ENCODE results near the gene CNKSR1. TPM values are rescaled to one million over a fixed set of nuclear protein-coding genes. Genes with fewer than 3 reads are reported as not detected.

The CNKSR1 gene
- 4.1 TPM for polyA plus RNA-seq (2012; ENCODE audit: low read depth, missing spikeins)

GRCh38 chr1:26177182-26177684 is at the start of gene CNKSR1:
CNKSR1 (plus strand) TSS chr1:26177491; CDS start chr1:26177548, 57 bp downstream.
- TF ChIP-seq TAF1 (IDR thresholded peaks at IDR 0.05; ENCODE audit: low read depth, low read length) (no peak), POLR2A (IDR thresholded peaks at IDR 0.05; ENCODE audit: low read depth, low read length) (no peak), SPI1 (IDR thresholded peaks at IDR 0.05; ENCODE audit: low read depth, low read length) (no peak), POLR2AphosphoS5 (IDR thresholded peaks at IDR 0.05; ENCODE audit: low read depth, low read length) (no peak), POU2F2 (IDR thresholded peaks at IDR 0.05; ENCODE audit: low read depth, low read length) (no peak), PAX5 (IDR thresholded peaks at IDR 0.05; ENCODE audit: insufficient read depth, low read length, severe bottlenecking) (no peak)
- FAIRE-seq: peak; percentile 13
- no peak for DNase-seq (ENCODE audit: insufficient read length, low spot score)

GRCh38 chr1:26129778-26130177 is 47.5 kb upstream of the CNKSR1 start:
- FAIRE-seq (no peak), DNase-seq (ENCODE audit: insufficient read length, low spot score) (no peak)
- TF ChIP-seq SPI1 (IDR thresholded peaks at IDR 0.05; ENCODE audit: low read depth, low read length) (no peak), POLR2AphosphoS5 (IDR thresholded peaks at IDR 0.05; ENCODE audit: low read depth, low read length) (no peak), TAF1 (IDR thresholded peaks at IDR 0.05; ENCODE audit: low read depth, low read length) (no peak)

- DNase-seq (ENCODE audit: insufficient read length, low spot score): no peak
- TF ChIP-seq POU2F2 (IDR thresholded peaks at IDR 0.05; ENCODE audit: low read depth, low read length) (no peak), SPI1 (IDR thresholded peaks at IDR 0.05; ENCODE audit: low read depth, low read length) (no peak), TAF1 (IDR thresholded peaks at IDR 0.05; ENCODE audit: low read depth, low read length) (no peak), POLR2A (IDR thresholded peaks at IDR 0.05; ENCODE audit: low read depth, low read length) (no peak), PAX5 (IDR thresholded peaks at IDR 0.05; ENCODE audit: insufficient read depth, low read length, severe bottlenecking) (no peak), POLR2AphosphoS5 (IDR thresholded peaks at IDR 0.05; ENCODE audit: low read depth, low read length) (no peak)
- no peak for FAIRE-seq
These were observed 46.6 kb upstream of the CNKSR1 start for GRCh38 chr1:26130695-26131094.

GRCh38 chr1:26132128-26132833 is 45.0 kb upstream of the CNKSR1 start:
- TF ChIP-seq SPI1 (IDR thresholded peaks at IDR 0.05; ENCODE audit: low read depth, low read length) (no peak), POLR2AphosphoS5 (IDR thresholded peaks at IDR 0.05; ENCODE audit: low read depth, low read length) (no peak), POLR2A (IDR thresholded peaks at IDR 0.05; ENCODE audit: low read depth, low read length) (no peak), PAX5 (IDR thresholded peaks at IDR 0.05; ENCODE audit: insufficient read depth, low read length, severe bottlenecking) (no peak), POU2F2 (IDR thresholded peaks at IDR 0.05; ENCODE audit: low read depth, low read length) (no peak), TAF1 (IDR thresholded peaks at IDR 0.05; ENCODE audit: low read depth, low read length) (no peak)
- DNase-seq (ENCODE audit: insufficient read length, low spot score) (no peak), FAIRE-seq (no peak)

GRCh38 chr1:26132834-26133167 is 44.5 kb upstream of the CNKSR1 start:
- TF ChIP-seq TAF1 (IDR thresholded peaks at IDR 0.05; ENCODE audit: low read depth, low read length) (no peak), POU2F2 (IDR thresholded peaks at IDR 0.05; ENCODE audit: low read depth, low read length) (no peak), PAX5 (IDR thresholded peaks at IDR 0.05; ENCODE audit: insufficient read depth, low read length, severe bottlenecking) (no peak), SPI1 (IDR thresholded peaks at IDR 0.05; ENCODE audit: low read depth, low read length) (no peak), POLR2A (IDR thresholded peaks at IDR 0.05; ENCODE audit: low read depth, low read length) (no peak), POLR2AphosphoS5 (IDR thresholded peaks at IDR 0.05; ENCODE audit: low read depth, low read length) (no peak)
- DNase-seq (ENCODE audit: insufficient read length, low spot score) (no peak), FAIRE-seq (no peak)

GRCh38 chr1:26134466-26134865 is 42.8 kb upstream of the CNKSR1 start:
- TF ChIP-seq POU2F2 (IDR thresholded peaks at IDR 0.05; ENCODE audit: low read depth, low read length) (no peak), PAX5 (IDR thresholded peaks at IDR 0.05; ENCODE audit: insufficient read depth, low read length, severe bottlenecking) (no peak), TAF1 (IDR thresholded peaks at IDR 0.05; ENCODE audit: low read depth, low read length) (no peak), POLR2AphosphoS5 (IDR thresholded peaks at IDR 0.05; ENCODE audit: low read depth, low read length) (no peak), SPI1 (IDR thresholded peaks at IDR 0.05; ENCODE audit: low read depth, low read length) (no peak), POLR2A (IDR thresholded peaks at IDR 0.05; ENCODE audit: low read depth, low read length) (no peak)
- FAIRE-seq (no peak), DNase-seq (ENCODE audit: insufficient read length, low spot score) (no peak)

- no peak for DNase-seq (ENCODE audit: insufficient read length, low spot score)
- no peak for FAIRE-seq
- TF ChIP-seq POU2F2 (IDR thresholded peaks at IDR 0.05; ENCODE audit: low read depth, low read length) (no peak), POLR2A (IDR thresholded peaks at IDR 0.05; ENCODE audit: low read depth, low read length) (no peak), PAX5 (IDR thresholded peaks at IDR 0.05; ENCODE audit: insufficient read depth, low read length, severe bottlenecking) (no peak), SPI1 (IDR thresholded peaks at IDR 0.05; ENCODE audit: low read depth, low read length) (no peak), POLR2AphosphoS5 (IDR thresholded peaks at IDR 0.05; ENCODE audit: low read depth, low read length) (no peak), TAF1 (IDR thresholded peaks at IDR 0.05; ENCODE audit: low read depth, low read length) (no peak)
These were observed 38.2 kb upstream of the CNKSR1 start for GRCh38 chr1:26138974-26139558.

GRCh38 chr1:26142159-26142558 is 35.1 kb upstream of the CNKSR1 start:
- TF ChIP-seq POU2F2 (IDR thresholded peaks at IDR 0.05; ENCODE audit: low read depth, low read length) (no peak), POLR2AphosphoS5 (IDR thresholded peaks at IDR 0.05; ENCODE audit: low read depth, low read length) (no peak), SPI1 (IDR thresholded peaks at IDR 0.05; ENCODE audit: low read depth, low read length) (no peak), PAX5 (IDR thresholded peaks at IDR 0.05; ENCODE audit: insufficient read depth, low read length, severe bottlenecking) (no peak), POLR2A (IDR thresholded peaks at IDR 0.05; ENCODE audit: low read depth, low read length) (no peak), TAF1 (IDR thresholded peaks at IDR 0.05; ENCODE audit: low read depth, low read length) (no peak)
- no peak for DNase-seq (ENCODE audit: insufficient read length, low spot score)

GRCh38 chr1:26145041-26145959 is 32.0 kb upstream of the CNKSR1 start:
- FAIRE-seq (peak; percentile 90), DNase-seq (ENCODE audit: insufficient read length, low spot score) (no peak)
- TF ChIP-seq SPI1 (IDR thresholded peaks at IDR 0.05; ENCODE audit: low read depth, low read length): 0 out of 2 replicates have a peak, but pooled peaks have one; percentile 5
- no peak for TF ChIP-seq TAF1 (IDR thresholded peaks at IDR 0.05; ENCODE audit: low read depth, low read length)
- no peak for TF ChIP-seq POU2F2 (IDR thresholded peaks at IDR 0.05; ENCODE audit: low read depth, low read length)

More at GRCh38 chr1:26142159-26142558, 35.1 kb upstream of the CNKSR1 start:
- FAIRE-seq: no peak

Measured in GM12891 (cell line).